HEK293 (cell line): ENCODE data around the gene RANBP10.
A peak's percentile ranks its signal among the peaks of the same experiment; 100 is the strongest.

ENCODE experiments used
- EGR2 ChIP-seq: fragments of 450-650 bp; formaldehyde crosslinking; IDR thresholded peaks from 2 replicates; pipeline ENCODE4 v1.5.1; 2016; ENCODE audit warnings: low read depth, missing biosample characterization, missing genetic modification characterization
- IKZF3 ChIP-seq: fragments of 450-650 bp; IDR thresholded peaks from 2 replicates; pipeline ENCODE4 v1.5.0; 2018; ENCODE audit warnings: missing biosample characterization, mild to moderate bottlenecking, missing genetic modification characterization, moderate library complexity
- OVOL3 ChIP-seq: fragments of 450-650 bp; formaldehyde crosslinking; IDR thresholded peaks from 2 replicates; pipeline ENCODE4 v1.5.1; 2016; ENCODE audit warnings: missing biosample characterization, missing genetic modification characterization
- SP2 ChIP-seq: fragments of 450-650 bp; formaldehyde crosslinking; IDR thresholded peaks from 2 replicates; pipeline ENCODE4 v1.5.1; 2016; ENCODE audit warnings: missing biosample characterization, missing genetic modification characterization
- ZIC2 ChIP-seq: fragments of 450-650 bp; formaldehyde crosslinking; IDR thresholded peaks from 2 replicates; pipeline ENCODE4 v1.5.1; 2016; ENCODE audit warnings: missing biosample characterization, missing genetic modification characterization
- ZNF155 ChIP-seq: fragments of 450-650 bp; formaldehyde crosslinking; IDR thresholded peaks from 2 replicates; pipeline ENCODE4 v1.5.1; 2016; ENCODE audit warnings: missing biosample characterization, missing genetic modification characterization
- ZNF169 ChIP-seq: fragments of 450-650 bp; formaldehyde crosslinking; IDR thresholded peaks from 2 replicates; pipeline ENCODE4 v1.5.1; 2016; ENCODE audit warnings: missing biosample characterization, missing genetic modification characterization
- ZNF2 ChIP-seq: fragments of 450-650 bp; formaldehyde crosslinking; IDR thresholded peaks from 2 replicates; pipeline ENCODE4 v1.5.1; 2016; ENCODE audit warnings: missing biosample characterization, missing genetic modification characterization
- ZNF311 ChIP-seq: fragments of 450-650 bp; formaldehyde crosslinking; IDR thresholded peaks from 2 replicates; pipeline ENCODE4 v1.5.1; 2017; ENCODE audit warnings: missing biosample characterization, missing genetic modification characterization, borderline replicate concordance
- ZNF560 ChIP-seq: fragments of 450-650 bp; formaldehyde crosslinking; IDR thresholded peaks from 2 replicates; pipeline ENCODE4 v1.5.1; 2017; ENCODE audit warnings: missing biosample characterization, missing genetic modification characterization, borderline replicate concordance
- ZNF600 ChIP-seq: fragments of 450-650 bp; formaldehyde crosslinking; IDR thresholded peaks from 2 replicates; pipeline ENCODE4 v1.5.1; 2016; ENCODE audit warnings: missing biosample characterization, missing genetic modification characterization
- ZNF629 ChIP-seq: fragments of 450-650 bp; formaldehyde crosslinking; IDR thresholded peaks from 2 replicates; pipeline ENCODE4 v1.5.1; 2017; ENCODE audit warnings: missing biosample characterization, missing genetic modification characterization
- TF ChIP-seq, protein P1 (sequence below): fragments of 450-650 bp; formaldehyde crosslinking; IDR thresholded peaks from 2 replicates; pipeline ENCODE4 v1.5.1; 2017; ENCODE audit warnings: missing biosample characterization, mild to moderate bottlenecking, missing genetic modification characterization, moderate library complexity
- TF ChIP-seq, protein P2 (sequence below): fragments of 450-650 bp; formaldehyde crosslinking; IDR thresholded peaks from 2 replicates; pipeline ENCODE4 v1.5.0; 2017; ENCODE audit warnings: missing biosample characterization, missing genetic modification characterization, borderline replicate concordance
- TF ChIP-seq, protein P3 (sequence below): fragments of 450-650 bp; formaldehyde crosslinking; IDR thresholded peaks from 2 replicates; pipeline ENCODE4 v1.5.1; 2016; ENCODE audit warnings: missing biosample characterization, missing genetic modification characterization
- TF ChIP-seq, protein P4 (sequence below): fragments of 450-650 bp; formaldehyde crosslinking; IDR thresholded peaks from 2 replicates; pipeline ENCODE4 v1.5.1; 2017; ENCODE audit warnings: missing biosample characterization, missing genetic modification characterization
- TF ChIP-seq, protein P5 (sequence below): fragments of 450-650 bp; formaldehyde crosslinking; IDR thresholded peaks from 2 replicates; pipeline ENCODE4 v1.5.1; 2016; ENCODE audit warnings: missing biosample characterization, missing genetic modification characterization, borderline replicate concordance
- TF ChIP-seq, protein P6 (sequence below): fragments of 450-650 bp; formaldehyde crosslinking; IDR thresholded peaks from 2 replicates; pipeline ENCODE4 v1.5.1; 2016; ENCODE audit warnings: missing biosample characterization, missing genetic modification characterization
- TF ChIP-seq, protein P7 (sequence below): sonication (generic); formaldehyde crosslinking; IDR thresholded peaks from 2 replicates; pipeline ENCODE4 v1.8.1; 2022; ENCODE audit warnings: mild to moderate bottlenecking, moderate library complexity, missing genetic modification reagents
- TF ChIP-seq, protein P8 (sequence below): fragments of 450-650 bp; formaldehyde crosslinking; IDR thresholded peaks from 2 replicates; pipeline ENCODE4 v1.5.1; 2016; ENCODE audit warnings: missing biosample characterization, missing genetic modification characterization
- TF ChIP-seq, protein P9 (sequence below): fragments of 450-650 bp; formaldehyde crosslinking; IDR thresholded peaks from 2 replicates; pipeline ENCODE4 v1.5.1; 2016; ENCODE audit warnings: missing biosample characterization, missing genetic modification characterization, low read depth

The RANBP10 gene

DNA sequence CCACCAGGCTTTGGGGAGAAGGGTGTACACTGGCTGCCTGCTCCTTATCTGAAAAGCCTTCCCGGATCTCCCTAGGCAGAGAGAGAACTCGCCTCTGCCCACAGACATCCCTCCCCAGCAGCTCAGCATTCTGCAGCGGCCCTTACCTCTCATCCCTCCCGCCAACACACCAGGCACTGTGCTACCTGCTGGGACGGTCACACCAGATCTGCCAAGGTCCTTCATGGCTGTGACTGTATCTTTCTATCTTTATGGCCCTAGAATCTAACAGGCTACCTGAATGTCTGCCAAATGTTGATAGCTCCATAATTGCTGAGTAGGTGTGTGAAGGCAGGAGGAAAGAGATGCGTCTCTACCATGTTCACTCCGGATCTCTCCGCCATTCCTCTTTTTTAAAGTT is 8.2 kb upstream of the RANBP10 start (continued):
- TF ChIP-seq, protein P1, sequence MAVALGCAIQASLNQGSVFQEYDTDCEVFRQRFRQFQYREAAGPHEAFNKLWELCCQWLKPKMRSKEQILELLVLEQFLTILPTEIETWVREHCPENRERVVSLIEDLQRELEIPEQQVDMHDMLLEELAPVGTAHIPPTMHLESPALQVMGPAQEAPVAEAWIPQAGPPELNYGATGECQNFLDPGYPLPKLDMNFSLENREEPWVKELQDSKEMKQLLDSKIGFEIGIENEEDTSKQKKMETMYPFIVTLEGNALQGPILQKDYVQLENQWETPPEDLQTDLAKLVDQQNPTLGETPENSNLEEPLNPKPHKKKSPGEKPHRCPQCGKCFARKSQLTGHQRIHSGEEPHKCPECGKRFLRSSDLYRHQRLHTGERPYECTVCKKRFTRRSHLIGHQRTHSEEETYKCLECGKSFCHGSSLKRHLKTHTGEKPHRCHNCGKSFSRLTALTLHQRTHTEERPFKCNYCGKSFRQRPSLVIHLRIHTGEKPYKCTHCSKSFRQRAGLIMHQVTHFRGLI: no peak
- TF ChIP-seq ZNF600 (no peak), ZIC2 (tag by site-specific recombination) (peak; percentile 83), ZNF560 (tag by site-specific recombination) (no peak), EGR2 (tag by site-specific recombination) (peak; percentile 81), SP2 (tag by site-specific recombination) (no peak), ZNF155 (tag by site-specific recombination) (no peak), IKZF3 (tag by site-specific recombination) (no peak), ZNF169 (tag by site-specific recombination) (no peak), ZNF2 (no peak), OVOL3 (no peak), ZNF629 (tag by site-specific recombination) (no peak), ZNF311 (tag by site-specific recombination) (no peak)
- TF ChIP-seq, protein P2, sequence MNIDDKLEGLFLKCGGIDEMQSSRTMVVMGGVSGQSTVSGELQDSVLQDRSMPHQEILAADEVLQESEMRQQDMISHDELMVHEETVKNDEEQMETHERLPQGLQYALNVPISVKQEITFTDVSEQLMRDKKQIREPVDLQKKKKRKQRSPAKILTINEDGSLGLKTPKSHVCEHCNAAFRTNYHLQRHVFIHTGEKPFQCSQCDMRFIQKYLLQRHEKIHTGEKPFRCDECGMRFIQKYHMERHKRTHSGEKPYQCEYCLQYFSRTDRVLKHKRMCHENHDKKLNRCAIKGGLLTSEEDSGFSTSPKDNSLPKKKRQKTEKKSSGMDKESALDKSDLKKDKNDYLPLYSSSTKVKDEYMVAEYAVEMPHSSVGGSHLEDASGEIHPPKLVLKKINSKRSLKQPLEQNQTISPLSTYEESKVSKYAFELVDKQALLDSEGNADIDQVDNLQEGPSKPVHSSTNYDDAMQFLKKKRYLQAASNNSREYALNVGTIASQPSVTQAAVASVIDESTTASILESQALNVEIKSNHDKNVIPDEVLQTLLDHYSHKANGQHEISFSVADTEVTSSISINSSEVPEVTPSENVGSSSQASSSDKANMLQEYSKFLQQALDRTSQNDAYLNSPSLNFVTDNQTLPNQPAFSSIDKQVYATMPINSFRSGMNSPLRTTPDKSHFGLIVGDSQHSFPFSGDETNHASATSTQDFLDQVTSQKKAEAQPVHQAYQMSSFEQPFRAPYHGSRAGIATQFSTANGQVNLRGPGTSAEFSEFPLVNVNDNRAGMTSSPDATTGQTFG (tag by site-specific recombination): no peak
- TF ChIP-seq, protein P3, sequence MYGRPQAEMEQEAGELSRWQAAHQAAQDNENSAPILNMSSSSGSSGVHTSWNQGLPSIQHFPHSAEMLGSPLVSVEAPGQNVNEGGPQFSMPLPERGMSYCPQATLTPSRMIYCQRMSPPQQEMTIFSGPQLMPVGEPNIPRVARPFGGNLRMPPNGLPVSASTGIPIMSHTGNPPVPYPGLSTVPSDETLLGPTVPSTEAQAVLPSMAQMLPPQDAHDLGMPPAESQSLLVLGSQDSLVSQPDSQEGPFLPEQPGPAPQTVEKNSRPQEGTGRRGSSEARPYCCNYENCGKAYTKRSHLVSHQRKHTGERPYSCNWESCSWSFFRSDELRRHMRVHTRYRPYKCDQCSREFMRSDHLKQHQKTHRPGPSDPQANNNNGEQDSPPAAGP (tag by site-specific recombination): no peak
- TF ChIP-seq, protein P4, sequence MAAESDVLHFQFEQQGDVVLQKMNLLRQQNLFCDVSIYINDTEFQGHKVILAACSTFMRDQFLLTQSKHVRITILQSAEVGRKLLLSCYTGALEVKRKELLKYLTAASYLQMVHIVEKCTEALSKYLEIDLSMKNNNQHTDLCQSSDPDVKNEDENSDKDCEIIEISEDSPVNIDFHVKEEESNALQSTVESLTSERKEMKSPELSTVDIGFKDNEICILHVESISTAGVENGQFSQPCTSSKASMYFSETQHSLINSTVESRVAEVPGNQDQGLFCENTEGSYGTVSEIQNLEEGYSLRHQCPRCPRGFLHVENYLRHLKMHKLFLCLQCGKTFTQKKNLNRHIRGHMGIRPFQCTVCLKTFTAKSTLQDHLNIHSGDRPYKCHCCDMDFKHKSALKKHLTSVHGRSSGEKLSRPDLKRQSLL (tag by site-specific recombination): no peak
- TF ChIP-seq, protein P5, sequence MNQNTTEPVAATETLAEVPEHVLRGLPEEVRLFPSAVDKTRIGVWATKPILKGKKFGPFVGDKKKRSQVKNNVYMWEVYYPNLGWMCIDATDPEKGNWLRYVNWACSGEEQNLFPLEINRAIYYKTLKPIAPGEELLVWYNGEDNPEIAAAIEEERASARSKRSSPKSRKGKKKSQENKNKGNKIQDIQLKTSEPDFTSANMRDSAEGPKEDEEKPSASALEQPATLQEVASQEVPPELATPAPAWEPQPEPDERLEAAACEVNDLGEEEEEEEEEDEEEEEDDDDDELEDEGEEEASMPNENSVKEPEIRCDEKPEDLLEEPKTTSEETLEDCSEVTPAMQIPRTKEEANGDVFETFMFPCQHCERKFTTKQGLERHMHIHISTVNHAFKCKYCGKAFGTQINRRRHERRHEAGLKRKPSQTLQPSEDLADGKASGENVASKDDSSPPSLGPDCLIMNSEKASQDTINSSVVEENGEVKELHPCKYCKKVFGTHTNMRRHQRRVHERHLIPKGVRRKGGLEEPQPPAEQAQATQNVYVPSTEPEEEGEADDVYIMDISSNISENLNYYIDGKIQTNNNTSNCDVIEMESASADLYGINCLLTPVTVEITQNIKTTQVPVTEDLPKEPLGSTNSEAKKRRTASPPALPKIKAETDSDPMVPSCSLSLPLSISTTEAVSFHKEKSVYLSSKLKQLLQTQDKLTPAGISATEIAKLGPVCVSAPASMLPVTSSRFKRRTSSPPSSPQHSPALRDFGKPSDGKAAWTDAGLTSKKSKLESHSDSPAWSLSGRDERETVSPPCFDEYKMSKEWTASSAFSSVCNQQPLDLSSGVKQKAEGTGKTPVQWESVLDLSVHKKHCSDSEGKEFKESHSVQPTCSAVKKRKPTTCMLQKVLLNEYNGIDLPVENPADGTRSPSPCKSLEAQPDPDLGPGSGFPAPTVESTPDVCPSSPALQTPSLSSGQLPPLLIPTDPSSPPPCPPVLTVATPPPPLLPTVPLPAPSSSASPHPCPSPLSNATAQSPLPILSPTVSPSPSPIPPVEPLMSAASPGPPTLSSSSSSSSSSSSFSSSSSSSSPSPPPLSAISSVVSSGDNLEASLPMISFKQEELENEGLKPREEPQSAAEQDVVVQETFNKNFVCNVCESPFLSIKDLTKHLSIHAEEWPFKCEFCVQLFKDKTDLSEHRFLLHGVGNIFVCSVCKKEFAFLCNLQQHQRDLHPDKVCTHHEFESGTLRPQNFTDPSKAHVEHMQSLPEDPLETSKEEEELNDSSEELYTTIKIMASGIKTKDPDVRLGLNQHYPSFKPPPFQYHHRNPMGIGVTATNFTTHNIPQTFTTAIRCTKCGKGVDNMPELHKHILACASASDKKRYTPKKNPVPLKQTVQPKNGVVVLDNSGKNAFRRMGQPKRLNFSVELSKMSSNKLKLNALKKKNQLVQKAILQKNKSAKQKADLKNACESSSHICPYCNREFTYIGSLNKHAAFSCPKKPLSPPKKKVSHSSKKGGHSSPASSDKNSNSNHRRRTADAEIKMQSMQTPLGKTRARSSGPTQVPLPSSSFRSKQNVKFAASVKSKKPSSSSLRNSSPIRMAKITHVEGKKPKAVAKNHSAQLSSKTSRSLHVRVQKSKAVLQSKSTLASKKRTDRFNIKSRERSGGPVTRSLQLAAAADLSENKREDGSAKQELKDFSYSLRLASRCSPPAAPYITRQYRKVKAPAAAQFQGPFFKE (tag by site-specific recombination): no peak
- TF ChIP-seq, protein P6, sequence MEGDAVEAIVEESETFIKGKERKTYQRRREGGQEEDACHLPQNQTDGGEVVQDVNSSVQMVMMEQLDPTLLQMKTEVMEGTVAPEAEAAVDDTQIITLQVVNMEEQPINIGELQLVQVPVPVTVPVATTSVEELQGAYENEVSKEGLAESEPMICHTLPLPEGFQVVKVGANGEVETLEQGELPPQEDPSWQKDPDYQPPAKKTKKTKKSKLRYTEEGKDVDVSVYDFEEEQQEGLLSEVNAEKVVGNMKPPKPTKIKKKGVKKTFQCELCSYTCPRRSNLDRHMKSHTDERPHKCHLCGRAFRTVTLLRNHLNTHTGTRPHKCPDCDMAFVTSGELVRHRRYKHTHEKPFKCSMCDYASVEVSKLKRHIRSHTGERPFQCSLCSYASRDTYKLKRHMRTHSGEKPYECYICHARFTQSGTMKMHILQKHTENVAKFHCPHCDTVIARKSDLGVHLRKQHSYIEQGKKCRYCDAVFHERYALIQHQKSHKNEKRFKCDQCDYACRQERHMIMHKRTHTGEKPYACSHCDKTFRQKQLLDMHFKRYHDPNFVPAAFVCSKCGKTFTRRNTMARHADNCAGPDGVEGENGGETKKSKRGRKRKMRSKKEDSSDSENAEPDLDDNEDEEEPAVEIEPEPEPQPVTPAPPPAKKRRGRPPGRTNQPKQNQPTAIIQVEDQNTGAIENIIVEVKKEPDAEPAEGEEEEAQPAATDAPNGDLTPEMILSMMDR (tag by site-specific recombination): no peak
- TF ChIP-seq, protein P7, sequence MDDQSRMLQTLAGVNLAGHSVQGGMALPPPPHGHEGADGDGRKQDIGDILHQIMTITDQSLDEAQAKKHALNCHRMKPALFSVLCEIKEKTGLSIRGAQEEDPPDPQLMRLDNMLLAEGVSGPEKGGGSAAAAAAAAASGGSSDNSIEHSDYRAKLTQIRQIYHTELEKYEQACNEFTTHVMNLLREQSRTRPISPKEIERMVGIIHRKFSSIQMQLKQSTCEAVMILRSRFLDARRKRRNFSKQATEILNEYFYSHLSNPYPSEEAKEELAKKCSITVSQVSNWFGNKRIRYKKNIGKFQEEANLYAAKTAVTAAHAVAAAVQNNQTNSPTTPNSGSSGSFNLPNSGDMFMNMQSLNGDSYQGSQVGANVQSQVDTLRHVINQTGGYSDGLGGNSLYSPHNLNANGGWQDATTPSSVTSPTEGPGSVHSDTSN (CRISPR knock-in tag): no peak
- TF ChIP-seq, protein P8, sequence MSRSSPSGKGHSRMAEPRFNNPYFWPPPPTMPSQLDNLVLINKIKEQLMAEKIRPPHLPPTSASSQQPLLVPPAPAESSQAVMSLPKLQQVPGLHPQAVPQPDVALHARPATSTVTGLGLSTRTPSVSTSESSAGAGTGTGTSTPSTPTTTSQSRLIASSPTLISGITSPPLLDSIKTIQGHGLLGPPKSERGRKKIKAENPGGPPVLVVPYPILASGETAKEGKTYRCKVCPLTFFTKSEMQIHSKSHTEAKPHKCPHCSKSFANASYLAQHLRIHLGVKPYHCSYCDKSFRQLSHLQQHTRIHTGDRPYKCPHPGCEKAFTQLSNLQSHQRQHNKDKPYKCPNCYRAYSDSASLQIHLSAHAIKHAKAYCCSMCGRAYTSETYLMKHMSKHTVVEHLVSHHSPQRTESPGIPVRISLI: no peak
- TF ChIP-seq, protein P9, sequence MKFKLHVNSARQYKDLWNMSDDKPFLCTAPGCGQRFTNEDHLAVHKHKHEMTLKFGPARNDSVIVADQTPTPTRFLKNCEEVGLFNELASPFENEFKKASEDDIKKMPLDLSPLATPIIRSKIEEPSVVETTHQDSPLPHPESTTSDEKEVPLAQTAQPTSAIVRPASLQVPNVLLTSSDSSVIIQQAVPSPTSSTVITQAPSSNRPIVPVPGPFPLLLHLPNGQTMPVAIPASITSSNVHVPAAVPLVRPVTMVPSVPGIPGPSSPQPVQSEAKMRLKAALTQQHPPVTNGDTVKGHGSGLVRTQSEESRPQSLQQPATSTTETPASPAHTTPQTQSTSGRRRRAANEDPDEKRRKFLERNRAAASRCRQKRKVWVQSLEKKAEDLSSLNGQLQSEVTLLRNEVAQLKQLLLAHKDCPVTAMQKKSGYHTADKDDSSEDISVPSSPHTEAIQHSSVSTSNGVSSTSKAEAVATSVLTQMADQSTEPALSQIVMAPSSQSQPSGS (tag by site-specific recombination): no peak
